ENCODE measurements around the gene NDUFAF7. TPM values are rescaled to one million over a fixed set of nuclear protein-coding genes. Genes with fewer than 3 reads are reported as not detected.

NDUFAF7 gene
- total and polyA plus RNA-seq, 9 of the 15 experiments (the other 6 are each of a cell fraction or from before 2014, with no cell fraction given): 14.9 to 41.6 (median 23.9) TPM

DNA sequence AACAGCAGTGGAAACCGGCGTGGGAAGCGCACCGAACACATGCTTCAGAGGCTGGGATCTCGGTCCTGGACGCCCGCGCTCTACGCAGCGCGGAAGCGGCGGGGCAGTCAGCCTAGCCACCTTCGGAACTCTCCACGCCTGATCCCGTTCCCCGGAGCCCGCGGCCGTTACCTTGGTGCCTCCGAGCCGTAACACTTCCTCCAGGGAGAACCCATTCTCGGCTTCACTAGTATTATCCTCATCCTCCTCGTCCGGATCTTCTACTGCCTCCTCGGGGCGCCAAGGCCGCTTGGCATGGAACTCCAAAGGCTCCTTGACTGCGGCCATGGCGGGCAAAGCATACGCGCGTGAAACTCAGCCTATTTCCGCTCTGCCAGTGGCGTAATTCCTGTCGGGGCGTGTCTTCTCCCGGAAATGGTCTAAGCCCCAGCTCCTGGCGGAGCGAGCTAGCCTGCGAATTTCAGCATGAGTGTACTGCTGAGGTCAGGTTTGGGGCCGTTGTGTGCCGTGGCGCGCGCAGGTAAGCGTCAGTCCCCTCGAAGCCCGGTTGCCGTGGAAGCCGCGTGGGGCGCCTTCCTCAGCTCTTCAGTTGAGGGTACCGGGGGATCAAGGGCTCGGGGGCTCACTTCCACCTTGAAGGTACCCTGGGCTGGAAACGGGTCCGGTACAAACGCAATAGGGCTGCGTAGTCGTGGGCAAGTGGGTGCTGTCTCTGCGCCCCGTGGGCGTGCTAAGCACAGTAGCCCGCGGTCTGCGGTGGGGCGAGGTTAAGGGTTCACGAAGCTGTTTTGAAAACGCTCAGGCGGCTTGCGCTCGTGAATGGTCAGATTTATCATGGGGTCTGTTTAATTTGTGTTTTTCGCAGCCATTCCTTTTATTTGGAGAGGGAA is at the start of gene NDUFAF7, which contains the start of gene CEBPZ (continued):
- TF ChIP-seq, protein P1, sequence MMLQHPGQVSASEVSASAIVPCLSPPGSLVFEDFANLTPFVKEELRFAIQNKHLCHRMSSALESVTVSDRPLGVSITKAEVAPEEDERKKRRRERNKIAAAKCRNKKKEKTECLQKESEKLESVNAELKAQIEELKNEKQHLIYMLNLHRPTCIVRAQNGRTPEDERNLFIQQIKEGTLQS (IDR thresholded peaks at IDR 0.05): 0 out of 2 replicates have a peak, but pooled peaks have one; percentile 30
- TF ChIP-seq, protein P1 (CRISPR knock-in tag; conservative IDR thresholded peaks at IDR 0.05): no peak
- TF ChIP-seq LCOR (CRISPR knock-in tag; IDR thresholded peaks at IDR 0.05) (peak; percentile 49; the same call in 1 of the 2 replicates), FOXM1 (IDR thresholded peaks at IDR 0.05; ENCODE audit: low read depth) (no peak), FOXM1 (CRISPR knock-in tag; IDR thresholded peaks at IDR 0.05; ENCODE audit: low read depth) (no peak; the same call in 1 of the 2 replicates), ZNF23 (CRISPR knock-in tag; IDR thresholded peaks at IDR 0.05) (no peak), MAFG (tag; conservative IDR thresholded peaks at IDR 0.05) (no peak), FOS (IDR thresholded peaks at IDR 0.05; ENCODE audit: extremely low read depth, insufficient read length) (no peak), ZNF124 (CRISPR knock-in tag; IDR thresholded peaks at IDR 0.05) (no peak), RHOXF2B (CRISPR knock-in tag; conservative IDR thresholded peaks at IDR 0.05) (0 out of 2 replicates have a peak, but pooled peaks have one; percentile 43), ZNF668 (CRISPR knock-in tag; IDR thresholded peaks at IDR 0.05) (no peak), SIN3A (IDR thresholded peaks at IDR 0.05; ENCODE audit: borderline replicate concordance in 2 of 2, control insufficient read depth in 1 of 2, low read depth in 2 of 2, low read length in 2 of 2) (peak; percentile 82 to 90), XRCC4 (IDR thresholded peaks at IDR 0.05; ENCODE audit: extremely low read depth, insufficient read depth, insufficient read length) (no peak), SMAD1 (IDR thresholded peaks at IDR 0.05; ENCODE audit: low read depth, low read length, partially characterized antibody) (peak; percentile 57), FOXJ3 (CRISPR knock-in tag; IDR thresholded peaks at IDR 0.05) (no peak), RBM17 (IDR thresholded peaks at IDR 0.05; ENCODE audit: borderline replicate concordance, low read depth, low read length) (no peak), RFX5 (IDR thresholded peaks at IDR 0.05; ENCODE audit: low read depth, low read length) (no peak), POLR2B (IDR thresholded peaks at IDR 0.05; ENCODE audit: low read depth, partially characterized antibody) (peak; percentile 93), TEAD4 (IDR thresholded peaks at IDR 0.05; ENCODE audit: low read length) (no peak), TEAD4 (CRISPR knock-in tag; IDR thresholded peaks at IDR 0.05; ENCODE audit: borderline replicate concordance) (no peak), MECOM (CRISPR knock-in tag; IDR thresholded peaks at IDR 0.05) (no peak)
- TF ChIP-seq, protein P2, sequence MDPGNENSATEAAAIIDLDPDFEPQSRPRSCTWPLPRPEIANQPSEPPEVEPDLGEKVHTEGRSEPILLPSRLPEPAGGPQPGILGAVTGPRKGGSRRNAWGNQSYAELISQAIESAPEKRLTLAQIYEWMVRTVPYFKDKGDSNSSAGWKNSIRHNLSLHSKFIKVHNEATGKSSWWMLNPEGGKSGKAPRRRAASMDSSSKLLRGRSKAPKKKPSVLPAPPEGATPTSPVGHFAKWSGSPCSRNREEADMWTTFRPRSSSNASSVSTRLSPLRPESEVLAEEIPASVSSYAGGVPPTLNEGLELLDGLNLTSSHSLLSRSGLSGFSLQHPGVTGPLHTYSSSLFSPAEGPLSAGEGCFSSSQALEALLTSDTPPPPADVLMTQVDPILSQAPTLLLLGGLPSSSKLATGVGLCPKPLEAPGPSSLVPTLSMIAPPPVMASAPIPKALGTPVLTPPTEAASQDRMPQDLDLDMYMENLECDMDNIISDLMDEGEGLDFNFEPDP (CRISPR knock-in tag; IDR thresholded peaks at IDR 0.05): no peak
- TF ChIP-seq, protein P3, sequence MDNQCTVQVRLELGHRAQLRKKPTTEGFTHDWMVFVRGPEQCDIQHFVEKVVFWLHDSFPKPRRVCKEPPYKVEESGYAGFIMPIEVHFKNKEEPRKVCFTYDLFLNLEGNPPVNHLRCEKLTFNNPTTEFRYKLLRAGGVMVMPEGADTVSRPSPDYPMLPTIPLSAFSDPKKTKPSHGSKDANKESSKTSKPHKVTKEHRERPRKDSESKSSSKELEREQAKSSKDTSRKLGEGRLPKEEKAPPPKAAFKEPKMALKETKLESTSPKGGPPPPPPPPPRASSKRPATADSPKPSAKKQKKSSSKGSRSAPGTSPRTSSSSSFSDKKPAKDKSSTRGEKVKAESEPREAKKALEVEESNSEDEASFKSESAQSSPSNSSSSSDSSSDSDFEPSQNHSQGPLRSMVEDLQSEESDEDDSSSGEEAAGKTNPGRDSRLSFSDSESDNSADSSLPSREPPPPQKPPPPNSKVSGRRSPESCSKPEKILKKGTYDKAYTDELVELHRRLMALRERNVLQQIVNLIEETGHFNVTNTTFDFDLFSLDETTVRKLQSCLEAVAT (IDR thresholded peaks at IDR 0.05): no peak
- TF ChIP-seq, protein P4, sequence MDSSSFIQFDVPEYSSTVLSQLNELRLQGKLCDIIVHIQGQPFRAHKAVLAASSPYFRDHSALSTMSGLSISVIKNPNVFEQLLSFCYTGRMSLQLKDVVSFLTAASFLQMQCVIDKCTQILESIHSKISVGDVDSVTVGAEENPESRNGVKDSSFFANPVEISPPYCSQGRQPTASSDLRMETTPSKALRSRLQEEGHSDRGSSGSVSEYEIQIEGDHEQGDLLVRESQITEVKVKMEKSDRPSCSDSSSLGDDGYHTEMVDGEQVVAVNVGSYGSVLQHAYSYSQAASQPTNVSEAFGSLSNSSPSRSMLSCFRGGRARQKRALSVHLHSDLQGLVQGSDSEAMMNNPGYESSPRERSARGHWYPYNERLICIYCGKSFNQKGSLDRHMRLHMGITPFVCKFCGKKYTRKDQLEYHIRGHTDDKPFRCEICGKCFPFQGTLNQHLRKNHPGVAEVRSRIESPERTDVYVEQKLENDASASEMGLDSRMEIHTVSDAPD (CRISPR knock-in tag; IDR thresholded peaks at IDR 0.05): no peak

All from K562 (cell line).